Measurements from ENCODE around the gene GTPBP3. TPM values are rescaled to one million over a fixed set of nuclear protein-coding genes. Genes with fewer than 3 reads are reported as not detected.
A peak's percentile ranks its signal among the peaks of the same experiment; 100 is the strongest.

The GTPBP3 gene
- total and polyA plus RNA-seq, 2 of the 13 experiments (the other 11 are each of a cell fraction or from before 2014, with no cell fraction given): 17.5 to 30.0 TPM

- TF ChIP-seq NRL (CRISPR knock-in tag; IDR thresholded peaks at IDR 0.05; ENCODE audit: borderline replicate concordance) (peak; percentile 90; the same call in 1 of the 2 replicates), ZNF317 (CRISPR knock-in tag; IDR thresholded peaks at IDR 0.05) (peak; percentile 13; the same call in 1 of the 2 replicates), TP53 (CRISPR knock-in tag; conservative IDR thresholded peaks at IDR 0.05) (peak; percentile 80; the same call in 1 of the 2 replicates), ZNF781 (CRISPR knock-in tag; IDR thresholded peaks at IDR 0.05; ENCODE audit: borderline replicate concordance, not compliant biosample characterization) (peak; percentile 92), NR3C1 (CRISPR knock-in tag; IDR thresholded peaks at IDR 0.05) (no peak), ETV5 (CRISPR knock-in tag; IDR thresholded peaks at IDR 0.05; ENCODE audit: borderline replicate concordance) (peak; percentile 87; the same call in 1 of the 2 replicates), ZNF776 (CRISPR knock-in tag; IDR thresholded peaks at IDR 0.05) (peak; percentile 66; the same call in 1 of the 2 replicates), EEA1 (CRISPR knock-in tag; IDR thresholded peaks at IDR 0.05; ENCODE audit: borderline replicate concordance) (peak; percentile 52; the same call in 1 of the 2 replicates), ZNF891 (CRISPR knock-in tag; IDR thresholded peaks at IDR 0.05) (peak; percentile 85; the same call in 1 of the 2 replicates), TSC22D2 (CRISPR knock-in tag; IDR thresholded peaks at IDR 0.05; ENCODE audit: borderline replicate concordance) (peak; percentile 61; the same call in 1 of the 2 replicates), ZNF230 (CRISPR knock-in tag; IDR thresholded peaks at IDR 0.05) (0 out of 2 replicates have a peak, but pooled peaks have one; percentile 26), NCOA1 (CRISPR knock-in tag; IDR thresholded peaks at IDR 0.05) (0 out of 2 replicates have a peak, but pooled peaks have one; percentile 31), SNAPC2 (CRISPR knock-in tag; IDR thresholded peaks at IDR 0.05) (peak; percentile 37; the same call in 1 of the 2 replicates), ZFP41 (CRISPR knock-in tag; IDR thresholded peaks at IDR 0.05; ENCODE audit: borderline replicate concordance) (no peak), AKAP8 (CRISPR knock-in tag; IDR thresholded peaks at IDR 0.05) (peak; percentile 43; the same call in 1 of the 2 replicates), ZBTB25 (CRISPR knock-in tag; IDR thresholded peaks at IDR 0.05) (peak; percentile 62), ATF1 (CRISPR knock-in tag; IDR thresholded peaks at IDR 0.05) (0 out of 2 replicates have a peak, but pooled peaks have one; percentile 18), NCOA2 (CRISPR knock-in tag; IDR thresholded peaks at IDR 0.05) (peak; percentile 53; the same call in 1 of the 2 replicates), ZIK1 (CRISPR knock-in tag; IDR thresholded peaks at IDR 0.05; ENCODE audit: borderline replicate concordance, low read depth) (no peak), GATAD2A (CRISPR knock-in tag; IDR thresholded peaks at IDR 0.05) (peak; percentile 81)
- TF ChIP-seq, protein P1, sequence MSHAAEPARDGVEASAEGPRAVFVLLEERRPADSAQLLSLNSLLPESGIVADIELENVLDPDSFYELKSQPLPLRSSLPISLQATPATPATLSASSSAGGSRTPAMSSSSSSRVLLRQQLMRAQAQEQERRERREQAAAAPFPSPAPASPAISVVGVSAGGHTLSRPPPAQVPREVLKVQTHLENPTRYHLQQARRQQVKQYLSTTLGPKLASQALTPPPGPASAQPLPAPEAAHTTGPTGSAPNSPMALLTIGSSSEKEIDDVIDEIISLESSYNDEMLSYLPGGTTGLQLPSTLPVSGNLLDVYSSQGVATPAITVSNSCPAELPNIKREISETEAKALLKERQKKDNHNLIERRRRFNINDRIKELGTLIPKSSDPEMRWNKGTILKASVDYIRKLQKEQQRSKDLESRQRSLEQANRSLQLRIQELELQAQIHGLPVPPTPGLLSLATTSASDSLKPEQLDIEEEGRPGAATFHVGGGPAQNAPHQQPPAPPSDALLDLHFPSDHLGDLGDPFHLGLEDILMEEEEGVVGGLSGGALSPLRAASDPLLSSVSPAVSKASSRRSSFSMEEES (CRISPR knock-in tag; IDR thresholded peaks at IDR 0.05): 0 out of 2 replicates have a peak, but pooled peaks have one; percentile 41
Measured at GRCh38 chr19:17305517-17306284, 31.7 kb upstream of the GTPBP3 start, which contains the start of gene MRPL34 (continued).
